Upper lobe of left lung (tissue), 4 donors: Measurements from ENCODE around the gene PINK1.

Source experiments
- POLR2A ChIP-seq, 4 donors: fragments of 450-650 bp; IDR thresholded peaks; one replicate each; pipeline ENCODE4 v1.5.1; 2016 to 2017; ENCODE audit warnings: antibody characterized with exemption in 4 of 4, mild to moderate bottlenecking in 2 of 4
- POLR2AphosphoS5 ChIP-seq, 2 donors: sonication (generic); formaldehyde crosslinking; IDR thresholded peaks; one replicate each; pipeline ENCODE4 v1.5.1; 2017; ENCODE audit warnings: antibody characterized with exemption in 2 of 2

DNA sequence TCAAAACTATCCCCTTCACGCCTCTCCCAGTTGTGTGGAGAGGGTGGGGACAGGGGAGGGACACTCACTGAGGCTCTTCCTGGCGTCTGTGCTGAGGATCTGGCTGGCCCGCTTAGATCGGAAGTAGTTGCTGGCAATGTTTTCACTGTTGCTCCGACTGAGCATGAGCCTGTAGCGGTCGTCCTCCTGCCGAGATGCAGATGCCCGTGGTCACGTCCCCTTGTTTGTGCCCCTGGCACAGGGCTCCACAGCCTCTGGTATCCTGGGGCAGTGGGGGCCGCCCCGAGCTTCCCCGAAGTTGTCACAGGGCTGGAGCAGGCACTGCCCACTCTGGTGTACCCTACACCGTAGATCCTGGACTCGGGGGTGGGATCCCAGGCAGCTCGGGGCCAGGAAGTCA lies 32.9 kb downstream of the PINK1 start:
- no peak for TF ChIP-seq POLR2A (IDR thresholded peaks at IDR 0.05)
- TF ChIP-seq POLR2AphosphoS5 (IDR thresholded peaks at IDR 0.05), result no peak
